ENCODE data around the gene METRN.

- TF ChIP-seq MAX (IDR thresholded peaks at IDR 0.05; ENCODE audit: low read depth), result no peak
- no peak for TF ChIP-seq FOXJ3 (CRISPR knock-in tag; IDR thresholded peaks at IDR 0.05)
- no peak for TF ChIP-seq CHD2 (IDR thresholded peaks at IDR 0.05; ENCODE audit: low read length, partially characterized antibody)
Observed at GRCh38 chr16:678209-678857, 36.6 kb upstream of the METRN start.
